ENCODE results near the gene CCNG2. TPM values are rescaled to one million over a fixed set of nuclear protein-coding genes. Genes with fewer than 3 reads are reported as not detected.

The CCNG2 gene
- total and polyA plus RNA-seq, 2 of the 13 experiments (the other 11 are each of a cell fraction or from before 2014, with no cell fraction given): 3.9 to 11.5 TPM

DNA sequence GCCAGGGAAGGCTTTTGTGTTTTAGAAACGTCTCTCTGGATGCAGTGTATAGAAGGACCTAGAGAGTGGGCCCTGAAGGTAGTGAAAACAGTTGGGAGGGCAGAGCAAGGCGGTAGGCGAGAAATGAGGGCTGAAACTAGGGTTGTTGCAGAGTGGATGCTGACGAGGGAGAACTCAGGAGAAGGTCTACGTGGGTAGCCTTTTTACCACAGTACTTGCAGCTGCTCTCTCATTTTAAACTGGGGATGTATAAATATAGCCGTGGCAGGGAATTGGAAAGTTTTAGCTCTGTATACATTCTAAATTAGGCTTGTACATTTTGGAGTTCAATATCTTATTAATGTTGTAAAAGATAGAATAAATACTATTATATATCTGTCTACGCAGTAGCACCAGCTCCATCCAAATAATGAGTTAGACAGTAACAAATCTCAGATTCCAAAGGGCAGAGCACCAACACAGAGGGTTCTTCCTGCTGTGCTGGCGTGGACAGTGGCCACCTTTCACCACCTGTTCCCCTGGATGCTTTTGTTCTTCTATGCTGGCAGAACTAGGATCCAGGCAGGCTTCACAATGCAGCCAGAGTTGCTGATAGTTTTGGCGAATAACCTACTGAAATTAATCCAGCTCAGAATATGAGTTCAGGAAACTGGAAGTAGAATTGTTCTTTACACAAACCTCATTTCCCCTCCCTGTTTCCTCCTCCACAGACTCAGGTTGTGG, 31.7 kb downstream of the CCNG2 start:
- CTCF ChIA-PET (ENCODE audit: low intra/inter-chr PET ratio, low total read pairs): no interaction called here
- no peak for ATAC-seq
- no peak for DNase-seq (ENCODE audit: low spot score)
- no peak for TF ChIP-seq ZNF205 (CRISPR knock-in tag; IDR thresholded peaks at IDR 0.05)
- TF ChIP-seq ZNF614 (CRISPR knock-in tag; IDR thresholded peaks at IDR 0.05; ENCODE audit: borderline replicate concordance): no peak
- TF ChIP-seq MED8 (CRISPR knock-in tag; IDR thresholded peaks at IDR 0.05; ENCODE audit: insufficient replicate concordance): no peak
- TF ChIP-seq ZNF296 (CRISPR knock-in tag; conservative IDR thresholded peaks at IDR 0.05): no peak
- TF ChIP-seq MTA1 (CRISPR knock-in tag; IDR thresholded peaks at IDR 0.05; ENCODE audit: borderline replicate concordance): no peak
- no peak for TF ChIP-seq GZF1 (CRISPR knock-in tag; IDR thresholded peaks at IDR 0.05)
- no peak for TF ChIP-seq AKAP8 (CRISPR knock-in tag; IDR thresholded peaks at IDR 0.05)
- TF ChIP-seq SP140L (CRISPR knock-in tag; IDR thresholded peaks at IDR 0.05; ENCODE audit: borderline replicate concordance): no peak
- TF ChIP-seq ZFYVE20 (CRISPR knock-in tag; IDR thresholded peaks at IDR 0.05; ENCODE audit: borderline replicate concordance, low read depth): no peak
- TF ChIP-seq ZNF749 (CRISPR knock-in tag; IDR thresholded peaks at IDR 0.05; ENCODE audit: borderline replicate concordance): no peak
- TF ChIP-seq ZNF720 (CRISPR knock-in tag; IDR thresholded peaks at IDR 0.05): no peak
- no peak for TF ChIP-seq ZNF816 (CRISPR knock-in tag; IDR thresholded peaks at IDR 0.05; ENCODE audit: borderline replicate concordance)
- no peak for TF ChIP-seq SIN3A (IDR thresholded peaks at IDR 0.05; ENCODE audit: borderline replicate concordance, low read depth, low read length)
- TF ChIP-seq, protein P1, sequence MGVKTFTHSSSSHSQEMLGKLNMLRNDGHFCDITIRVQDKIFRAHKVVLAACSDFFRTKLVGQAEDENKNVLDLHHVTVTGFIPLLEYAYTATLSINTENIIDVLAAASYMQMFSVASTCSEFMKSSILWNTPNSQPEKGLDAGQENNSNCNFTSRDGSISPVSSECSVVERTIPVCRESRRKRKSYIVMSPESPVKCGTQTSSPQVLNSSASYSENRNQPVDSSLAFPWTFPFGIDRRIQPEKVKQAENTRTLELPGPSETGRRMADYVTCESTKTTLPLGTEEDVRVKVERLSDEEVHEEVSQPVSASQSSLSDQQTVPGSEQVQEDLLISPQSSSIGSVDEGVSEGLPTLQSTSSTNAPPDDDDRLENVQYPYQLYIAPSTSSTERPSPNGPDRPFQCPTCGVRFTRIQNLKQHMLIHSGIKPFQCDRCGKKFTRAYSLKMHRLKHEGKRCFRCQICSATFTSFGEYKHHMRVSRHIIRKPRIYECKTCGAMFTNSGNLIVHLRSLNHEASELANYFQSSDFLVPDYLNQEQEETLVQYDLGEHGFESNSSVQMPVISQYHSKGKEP (CRISPR knock-in tag; IDR thresholded peaks at IDR 0.05): no peak
- no peak for TF ChIP-seq ZNF83 (CRISPR knock-in tag; IDR thresholded peaks at IDR 0.05; ENCODE audit: borderline replicate concordance)
- H3K79me2 ChIP-seq (ENCODE audit: insufficient read depth, low read length): no peaks in the 10 kb centered on the region
- no peak for FAIRE-seq
- in situ Hi-C loops (cut with HindIII; ENCODE audit: extremely low pct_ligation_motif_present, low pct_unique_long_range_greater_than_20kb) (no loop called here), intact Hi-C loops (cut with micrococcal nuclease; ENCODE audit: unreplicated experiment) (no loop called here)
- no peak overlapping the region for H3K4me3 ChIP-seq (replicated peaks in 1 of 3; ENCODE audit: insufficient read depth in 1 of 3, low read depth in 2 of 3, low read length in 3 of 3)
- no peaks in the 10 kb centered on the region for H4K20me1 ChIP-seq (ENCODE audit: insufficient read depth, low read length)
- H3K27me3 ChIP-seq (ENCODE audit: control insufficient read depth in 1 of 2, insufficient read depth in 2 of 2, low read length in 2 of 2): 0 out of 5 replicates have a peak, but pooled peaks cover 0 to 4% of the 10 kb centered on the region in 2 experiments
- H3K9me3 ChIP-seq (ENCODE audit: low read length): no peaks in the 10 kb centered on the region
- H3K36me3 ChIP-seq (replicated peaks in 1 of 2; ENCODE audit: control insufficient read depth in 1 of 2, insufficient read depth in 2 of 2, low read length in 2 of 2): no peaks in the 10 kb centered on the region
- H3K4me2 ChIP-seq (ENCODE audit: low read depth, low read length): no peak overlapping the region
- WGBS (ENCODE audit: low lambda C conversion rate): 2% methylated on average over 9 of the region's 9 CpGs
- H2AFZ ChIP-seq (ENCODE audit: low read length): no peak overlapping the region
- POLR2A ChIA-PET: no interaction called here
- BruUV-seq (replicated peaks): no TSS peak
- H3K4me1 ChIP-seq (ENCODE audit: insufficient read depth, low read length): no peaks in the 10 kb centered on the region
- H3K9ac ChIP-seq (ENCODE audit: insufficient read depth, low read depth, low read length): no peak overlapping the region
- H3K27ac ChIP-seq (ENCODE audit: extremely low read length, insufficient read depth, low read length): no peak overlapping the region

Data from HepG2 (cell line).